B cell (primary cell): ENCODE data around the gene SMC1B.

Source experiments
- EZH2 ChIP-seq: IDR thresholded peaks from 2 replicates; pipeline ENCODE4 v1.6.1; 2012; ENCODE audit warnings: borderline replicate concordance, low read depth, mild to moderate bottlenecking, moderate library complexity, low read length; ENCODE audit not compliant: insufficient read depth, poor library complexity, severe bottlenecking
- TF ChIP-seq, protein P1 (sequence below): fragments of 200-600 bp; IDR thresholded peaks from one replicate; pipeline ENCODE4 v1.8.0; 2022; ENCODE audit warnings: antibody characterized with exemption, mild to moderate bottlenecking

GRCh38 chr22:45389546-45389945 is 23.9 kb downstream of the SMC1B start:
- TF ChIP-seq, protein P1, sequence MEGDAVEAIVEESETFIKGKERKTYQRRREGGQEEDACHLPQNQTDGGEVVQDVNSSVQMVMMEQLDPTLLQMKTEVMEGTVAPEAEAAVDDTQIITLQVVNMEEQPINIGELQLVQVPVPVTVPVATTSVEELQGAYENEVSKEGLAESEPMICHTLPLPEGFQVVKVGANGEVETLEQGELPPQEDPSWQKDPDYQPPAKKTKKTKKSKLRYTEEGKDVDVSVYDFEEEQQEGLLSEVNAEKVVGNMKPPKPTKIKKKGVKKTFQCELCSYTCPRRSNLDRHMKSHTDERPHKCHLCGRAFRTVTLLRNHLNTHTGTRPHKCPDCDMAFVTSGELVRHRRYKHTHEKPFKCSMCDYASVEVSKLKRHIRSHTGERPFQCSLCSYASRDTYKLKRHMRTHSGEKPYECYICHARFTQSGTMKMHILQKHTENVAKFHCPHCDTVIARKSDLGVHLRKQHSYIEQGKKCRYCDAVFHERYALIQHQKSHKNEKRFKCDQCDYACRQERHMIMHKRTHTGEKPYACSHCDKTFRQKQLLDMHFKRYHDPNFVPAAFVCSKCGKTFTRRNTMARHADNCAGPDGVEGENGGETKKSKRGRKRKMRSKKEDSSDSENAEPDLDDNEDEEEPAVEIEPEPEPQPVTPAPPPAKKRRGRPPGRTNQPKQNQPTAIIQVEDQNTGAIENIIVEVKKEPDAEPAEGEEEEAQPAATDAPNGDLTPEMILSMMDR = no peak
- no peak for TF ChIP-seq EZH2
